Measurements from ENCODE around the gene IL11RA.

IL11RA gene

DNA sequence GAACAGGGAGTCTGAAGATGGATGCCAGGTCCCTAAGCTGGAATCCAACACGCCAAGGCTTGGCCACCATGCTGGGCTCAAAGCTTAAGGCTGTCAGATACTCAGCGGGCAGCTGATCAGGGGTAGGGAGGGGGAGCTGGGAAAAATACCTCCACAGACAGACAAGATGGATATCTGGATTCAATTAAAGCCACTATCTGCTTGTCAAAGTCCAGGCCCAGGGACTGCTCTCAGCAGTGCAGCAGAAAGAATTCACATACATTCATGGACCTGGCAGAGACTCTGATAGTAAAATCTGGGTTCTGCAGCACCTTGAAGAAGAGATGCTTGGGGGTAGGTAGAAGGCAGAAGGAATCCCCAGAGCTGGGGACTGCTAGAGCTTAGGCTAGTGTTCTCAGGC lies 36.9 kb upstream of the IL11RA start:
- H3K4me1 ChIP-seq (ENCODE audit: control insufficient read depth, insufficient read depth, low read length), result no peaks in the 10 kb centered on the region
- no CpG with 5 or more reads among the region's 2 CpGs for WGBS (ENCODE audit: insufficient coverage, insufficient read length)

DNA sequence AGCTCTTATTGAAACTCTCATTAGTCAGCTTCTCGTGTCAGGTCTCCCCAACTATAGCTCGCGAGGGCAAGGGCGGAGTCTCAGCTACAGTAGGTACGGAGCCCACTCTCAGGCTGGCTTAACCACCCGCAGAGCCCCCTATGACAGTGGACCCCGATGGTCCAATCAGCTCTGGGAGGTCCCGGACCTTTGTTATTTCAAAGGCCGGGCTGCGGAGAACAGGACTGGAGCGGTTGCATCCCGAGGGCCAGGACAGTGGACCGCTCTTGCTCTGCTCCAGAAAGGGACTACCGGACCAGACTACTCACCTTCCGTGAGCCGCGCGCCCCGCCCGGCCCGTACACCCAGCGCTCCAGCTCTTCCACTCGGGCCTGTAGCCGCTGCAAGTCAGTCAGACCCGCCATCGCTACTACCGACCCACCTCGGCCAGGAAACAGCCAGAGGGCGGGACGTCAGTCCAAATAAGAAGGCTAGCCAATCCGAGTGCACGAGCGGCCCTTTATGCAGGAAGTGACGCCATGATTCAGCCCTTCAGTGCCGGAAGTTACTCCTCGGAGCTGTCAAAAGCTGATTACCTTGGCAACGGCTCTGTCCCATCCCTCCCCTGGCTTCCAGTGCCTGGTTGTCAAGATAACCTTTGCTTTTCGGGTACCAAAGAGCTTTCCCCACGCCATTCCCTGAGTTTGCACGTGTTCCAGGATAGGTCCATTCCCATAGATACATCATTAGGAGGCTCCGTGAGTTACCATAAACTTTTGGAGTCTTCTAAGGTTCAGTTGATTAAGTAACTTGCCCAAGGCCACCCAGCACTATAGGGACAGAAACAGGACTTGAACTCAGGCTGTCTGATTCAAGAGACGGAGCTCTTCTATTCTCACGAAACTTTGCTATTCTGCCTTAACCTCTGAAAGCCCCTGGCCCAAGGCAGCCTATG lies 31.7 kb upstream of the IL11RA start, which contains the start of gene DCTN3:
TSS of gene DCTN3 (minus strand) at position 435 of the 934 bp plus-strand sequence. CDS start at position 404, 31 bp downstream.
- peak; percentile 80 for DNase-seq (ENCODE audit: low read depth, low spot score)
- Histone ChIP-seq H3K9me3 (ENCODE audit: control insufficient read depth, insufficient read depth, low read length) (no peaks in the 10 kb centered on the region), H3K36me3 (ENCODE audit: control insufficient read depth, insufficient read depth, low read length) (no peaks in the 10 kb centered on the region), H3K4me1 (ENCODE audit: control insufficient read depth, insufficient read depth, low read length) (no peaks in the 10 kb centered on the region), H3K4me3 (ENCODE audit: low read length) (peak within 1 kb of the TSS; percentile 54; the same call in 1 of the 2 replicates), H3K27ac (ENCODE audit: low read length) (no peak within 1 kb of the TSS), H3K27me3 (ENCODE audit: control insufficient read depth, insufficient read depth, low read length) (peaks cover 11% of the 10 kb centered on the region; the same call in 1 of the 2 replicates)
- WGBS (ENCODE audit: insufficient coverage, insufficient read length), result no CpG with 5 or more reads among the region's 43 CpGs

More for the DNA sequence above, 36.9 kb upstream of the IL11RA start:
- H3K9me3 ChIP-seq (ENCODE audit: control insufficient read depth, insufficient read depth, low read length), result no peaks in the 10 kb centered on the region
- no peak overlapping the region for H3K4me3 ChIP-seq (ENCODE audit: low read length)
- H3K27me3 ChIP-seq (ENCODE audit: control insufficient read depth, insufficient read depth, low read length), result no peaks in the 10 kb centered on the region
- H3K36me3 ChIP-seq (ENCODE audit: control insufficient read depth, insufficient read depth, low read length), result no peaks in the 10 kb centered on the region
- no peak for DNase-seq (ENCODE audit: low read depth, low spot score)
- no peak overlapping the region for H3K27ac ChIP-seq (ENCODE audit: low read length)

DNA sequence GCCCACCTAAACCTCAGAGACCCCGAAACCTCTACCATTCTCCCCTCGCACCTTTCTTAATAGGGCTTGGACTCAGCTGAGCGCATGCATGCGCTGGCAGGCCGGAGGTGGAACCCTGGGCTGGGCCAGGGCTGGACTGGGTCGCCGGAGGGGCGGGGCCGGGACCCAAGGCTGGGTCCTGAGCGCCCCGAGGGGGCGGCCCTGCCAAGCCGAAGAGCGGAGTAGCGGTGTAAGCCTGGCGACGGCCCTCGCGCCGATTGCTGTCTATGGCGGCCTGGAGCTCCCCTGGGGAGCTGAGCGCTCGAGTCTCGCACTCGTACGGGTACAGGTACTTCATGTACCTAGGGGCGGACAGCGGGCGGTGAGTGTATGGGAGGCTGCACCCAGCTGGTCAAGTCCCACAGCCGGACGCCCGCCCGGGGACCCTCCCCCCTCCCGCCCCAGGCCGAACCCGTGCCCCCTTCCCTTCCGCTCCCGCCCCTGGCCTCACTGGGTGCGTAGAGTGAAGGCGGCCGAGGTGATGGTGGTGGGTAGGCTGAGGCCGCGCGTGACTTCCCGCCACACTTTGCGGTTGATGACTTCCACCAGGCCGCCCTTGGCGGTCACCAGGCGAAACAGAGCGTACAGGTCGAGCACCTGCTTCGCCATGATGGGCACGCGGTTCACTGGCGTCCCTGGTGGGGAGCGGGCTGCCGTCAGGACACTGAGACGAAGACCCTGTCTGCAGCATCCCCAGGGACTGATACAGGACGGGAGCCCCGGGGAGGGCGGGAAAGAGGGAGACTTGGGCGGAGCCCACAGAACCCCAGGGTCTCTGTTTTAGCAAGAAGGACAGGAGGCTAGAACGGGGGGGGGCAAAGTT lies 28.4 kb upstream of the IL11RA start:
- no peak for DNase-seq (ENCODE audit: low read depth, low spot score)
- Histone ChIP-seq H3K27ac (ENCODE audit: low read length) (no peak overlapping the region), H3K27me3 (ENCODE audit: control insufficient read depth, insufficient read depth, low read length) (peaks cover 41% of the 10 kb centered on the region), H3K4me1 (ENCODE audit: control insufficient read depth, insufficient read depth, low read length) (no peaks in the 10 kb centered on the region), H3K36me3 (ENCODE audit: control insufficient read depth, insufficient read depth, low read length) (no peaks in the 10 kb centered on the region), H3K9me3 (ENCODE audit: control insufficient read depth, insufficient read depth, low read length) (no peaks in the 10 kb centered on the region), H3K4me3 (ENCODE audit: low read length) (no peak overlapping the region)
- no CpG with 5 or more reads among the region's 63 CpGs for WGBS (ENCODE audit: insufficient coverage, insufficient read length)

DNA sequence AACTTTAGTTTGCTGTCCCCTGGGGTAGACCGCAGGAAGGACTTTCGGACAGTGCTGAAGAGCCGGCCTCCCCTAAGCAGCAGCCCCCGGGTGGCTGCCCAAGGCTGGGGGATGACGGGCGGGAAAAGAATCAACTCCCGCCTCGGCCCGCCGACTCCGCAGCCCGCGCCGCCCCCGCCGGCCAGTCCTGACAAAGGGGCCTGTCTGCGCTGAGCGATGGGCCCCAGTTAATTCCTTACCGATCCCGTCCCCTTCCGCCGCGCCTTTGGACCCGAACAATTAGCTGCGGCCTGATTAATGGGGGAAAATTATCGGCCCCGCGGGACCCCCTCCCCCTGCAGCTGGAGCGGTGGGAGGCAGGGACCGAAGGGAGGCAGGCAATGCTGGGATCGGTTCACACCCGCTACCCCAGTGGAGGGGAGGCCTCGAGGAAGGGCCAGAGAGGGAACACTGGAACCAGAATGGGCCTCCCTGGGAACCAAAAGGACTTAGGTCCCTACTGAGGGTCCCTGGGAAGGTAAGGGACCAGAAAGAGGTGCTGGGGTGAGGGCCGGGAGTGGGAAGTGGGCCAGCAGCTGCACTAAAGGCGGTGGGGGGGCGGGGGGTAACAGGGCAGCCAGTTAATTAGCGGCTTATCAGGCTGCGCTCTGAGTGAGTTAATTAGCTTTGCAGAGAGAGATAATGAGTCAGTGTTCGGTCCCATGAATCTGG lies 27.4 kb upstream of the IL11RA start:
- whole genome bisulfite sequencing (ENCODE audit: insufficient coverage, insufficient read length), result no CpG with 5 or more reads among the region's 39 CpGs
- no peaks in the 10 kb centered on the region for H3K4me1 ChIP-seq (ENCODE audit: control insufficient read depth, insufficient read depth, low read length)
- peaks cover 48% of the 10 kb centered on the region for H3K27me3 ChIP-seq (ENCODE audit: control insufficient read depth, insufficient read depth, low read length)
- no peaks in the 10 kb centered on the region for H3K9me3 ChIP-seq (ENCODE audit: control insufficient read depth, insufficient read depth, low read length)
- no peak for DNase-seq (ENCODE audit: low read depth, low spot score)
- no peaks in the 10 kb centered on the region for H3K36me3 ChIP-seq (ENCODE audit: control insufficient read depth, insufficient read depth, low read length)
- H3K27ac ChIP-seq (ENCODE audit: low read length), result no peak overlapping the region
- peak overlapping the region; percentile 10; the same call in 1 of the 2 replicates for H3K4me3 ChIP-seq (ENCODE audit: low read length)

GRCh38 chr9:34625186-34625486 lies 26.8 kb upstream of the IL11RA start:
- peaks cover 52% of the 10 kb centered on the region for H3K27me3 ChIP-seq (ENCODE audit: control insufficient read depth, insufficient read depth, low read length)
- H3K9me3 ChIP-seq (ENCODE audit: control insufficient read depth, insufficient read depth, low read length), result no peaks in the 10 kb centered on the region
- H3K27ac ChIP-seq (ENCODE audit: low read length), result no peak overlapping the region
- H3K4me1 ChIP-seq (ENCODE audit: control insufficient read depth, insufficient read depth, low read length), result no peaks in the 10 kb centered on the region
- H3K36me3 ChIP-seq (ENCODE audit: control insufficient read depth, insufficient read depth, low read length), result no peaks in the 10 kb centered on the region
- H3K4me3 ChIP-seq (ENCODE audit: low read length), result no peak overlapping the region
- no peak for DNase-seq (ENCODE audit: low read depth, low spot score)
- no CpG with 5 or more reads among the region's 3 CpGs for WGBS (ENCODE audit: insufficient coverage, insufficient read length)

DNA sequence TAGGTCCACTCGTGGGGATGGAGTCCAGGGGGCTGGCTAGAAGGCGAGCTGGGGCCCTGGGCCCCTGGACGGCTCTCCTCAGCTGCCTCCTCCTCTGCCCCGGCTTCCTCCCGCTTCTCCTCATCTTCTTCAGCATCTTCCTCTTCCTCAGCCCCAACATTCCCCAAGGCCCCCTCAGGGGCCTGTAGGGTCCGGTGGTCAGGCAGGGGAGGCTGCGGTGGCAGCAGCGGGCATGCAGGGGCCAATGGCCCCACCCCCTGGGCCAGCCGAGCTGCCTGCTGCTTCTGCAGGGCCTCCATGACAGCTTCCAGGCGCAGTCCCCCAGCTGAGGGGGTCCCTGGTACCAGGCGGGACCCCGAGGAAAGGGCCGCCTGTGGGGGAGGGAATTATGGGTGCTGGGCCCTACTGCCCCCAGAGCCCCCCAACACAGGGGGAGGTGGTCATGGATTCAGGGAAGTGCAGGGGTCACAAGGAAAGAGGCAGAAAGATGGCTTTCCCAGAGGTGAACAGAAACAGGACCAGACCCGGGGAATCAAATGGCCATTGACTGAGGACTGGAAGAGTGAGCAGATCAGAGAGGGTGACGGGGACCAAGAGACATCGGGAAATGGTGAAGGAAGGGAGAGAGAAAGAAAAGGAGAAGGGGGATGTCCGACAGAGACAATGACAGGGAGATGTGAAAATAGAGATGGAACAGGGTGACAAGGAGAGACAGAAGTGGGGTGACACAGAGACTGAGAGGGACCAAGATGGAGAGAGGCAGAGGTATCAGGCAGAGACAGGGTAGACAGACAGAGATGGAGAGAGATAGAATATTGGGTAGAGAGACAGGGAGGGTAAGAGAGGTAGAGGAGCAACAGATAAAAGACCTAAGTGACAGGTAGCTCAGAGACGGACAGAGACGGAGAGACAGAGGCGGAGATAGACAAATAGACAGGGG lies 24.0 kb upstream of the IL11RA start:
- no peak overlapping the region for H3K27ac ChIP-seq (ENCODE audit: low read length)
- H3K4me1 ChIP-seq (ENCODE audit: control insufficient read depth, insufficient read depth, low read length), result no peaks in the 10 kb centered on the region
- DNase-seq (ENCODE audit: low read depth, low spot score), result no peak
- no peak overlapping the region for H3K4me3 ChIP-seq (ENCODE audit: low read length)
- WGBS (ENCODE audit: insufficient coverage, insufficient read length), result no CpG with 5 or more reads among the region's 20 CpGs
- H3K36me3 ChIP-seq (ENCODE audit: control insufficient read depth, insufficient read depth, low read length), result no peaks in the 10 kb centered on the region
- no peaks in the 10 kb centered on the region for H3K9me3 ChIP-seq (ENCODE audit: control insufficient read depth, insufficient read depth, low read length)
- peaks cover 64% of the 10 kb centered on the region for H3K27me3 ChIP-seq (ENCODE audit: control insufficient read depth, insufficient read depth, low read length)

- H3K4me3 ChIP-seq (ENCODE audit: low read length), result peak within 1 kb of the TSS; percentile 10; the same call in 1 of the 2 replicates
- no peak for DNase-seq (ENCODE audit: low read depth, low spot score)
- H3K27ac ChIP-seq (ENCODE audit: low read length), result no peak within 1 kb of the TSS
- no peaks in the 10 kb centered on the region for H3K9me3 ChIP-seq (ENCODE audit: control insufficient read depth, insufficient read depth, low read length)
- no peaks in the 10 kb centered on the region for H3K4me1 ChIP-seq (ENCODE audit: control insufficient read depth, insufficient read depth, low read length)
- H3K36me3 ChIP-seq (ENCODE audit: control insufficient read depth, insufficient read depth, low read length), result no peaks in the 10 kb centered on the region
- H3K27me3 ChIP-seq (ENCODE audit: control insufficient read depth, insufficient read depth, low read length), result peaks cover 64% of the 10 kb centered on the region
- WGBS (ENCODE audit: insufficient coverage, insufficient read length), result no CpG with 5 or more reads among the region's 69 CpGs
These were observed 23.1 kb upstream of the IL11RA start, which contains the start of gene ARID3C for GRCh38 chr9:34628656-34629490. Gene ARID3C (minus strand): TSS chr9:34629066. CDS start chr9:34628014, 1,052 bp downstream.

- H3K36me3 ChIP-seq (ENCODE audit: control insufficient read depth, insufficient read depth, low read length), result no peaks in the 10 kb centered on the region
- no CpG with 5 or more reads among the region's 5 CpGs for WGBS (ENCODE audit: insufficient coverage, insufficient read length)
- H3K4me1 ChIP-seq (ENCODE audit: control insufficient read depth, insufficient read depth, low read length), result no peaks in the 10 kb centered on the region
- peaks cover 60% of the 10 kb centered on the region for H3K27me3 ChIP-seq (ENCODE audit: control insufficient read depth, insufficient read depth, low read length)
- no peak overlapping the region for H3K27ac ChIP-seq (ENCODE audit: low read length)
- H3K4me3 ChIP-seq (ENCODE audit: low read length), result no peak overlapping the region
- H3K9me3 ChIP-seq (ENCODE audit: control insufficient read depth, insufficient read depth, low read length), result no peaks in the 10 kb centered on the region
- DNase-seq (ENCODE audit: low read depth, low spot score), result no peak
These were observed 22.5 kb upstream of the IL11RA start for GRCh38 chr9:34629491-34629808.
